HCT116 (cell line): Measurements from ENCODE around the gene WDR5. TPM values are rescaled to one million over a fixed set of nuclear protein-coding genes. Genes with fewer than 3 reads are reported as not detected.

Experiments
- ATAC-seq: fragments of 200-7000 bp; cut with Tn5 transposase; 2 replicates; pipeline ENCODE4 v1.9.1; 2020; ENCODE audit warnings: mild to moderate bottlenecking, moderate library complexity
- BruUV-seq: library from RNA; stranded (reverse); fragments of 400-500 nt; replicated peaks from 2 replicates; lab custom pipeline; 2021; lab: Mats Ljungman, UMichigan
- CTCF ChIA-PET: fragments of 300-600 bp; sonication (Branson Sonifier 250); formaldehyde crosslinking; loops from one replicate; lab custom pipeline; 2021; ENCODE audit warnings: antibody characterized with exemption; lab: Charles Lee
- POLR2A ChIA-PET: fragments of 300-600, 350-600 bp; sonication (Branson Sonifier 250); formaldehyde crosslinking; loops from one replicate; lab custom pipeline; 2021; ENCODE audit warnings: antibody characterized with exemption; lab: Charles Lee
- RAD21 ChIA-PET, 2 experiments: fragments of 300-600 bp; sonication (Branson Sonifier 250); formaldehyde crosslinking; loops; one replicate each; lab custom pipeline; 2023; ENCODE audit warnings: low total read pairs in 2 of 2; ENCODE audit not compliant: uncharacterized antibody in 2 of 2, unreplicated experiment in 2 of 2, low non-redundant PET in 1 of 2; lab: Charles Lee
- DNase-seq: peaks from one replicate; pipeline ENCODE4 v3.0.0-alpha.2; 2010; ENCODE audit warnings: low read depth, low spot score
- H2AFZ ChIP-seq: fragments of 200-600 bp; shearing (Covaris generic), sonication (generic); 2 replicates; pipeline ENCODE4 v1.6.1; 2017; ENCODE audit warnings: low read depth, mixed run types, mixed read lengths, antibody characterized with exemption, low read length; ENCODE audit not compliant: poor library complexity, severe bottlenecking
- H3K27ac ChIP-seq: 2 replicates; pipeline ENCODE4 v1.5.1; 2012; ENCODE audit warnings: low read depth, low read length
- H3K27me3 ChIP-seq: fragments of 200-600 bp; sonication (generic); 2 replicates; pipeline ENCODE4 v1.6.1; 2016; ENCODE audit warnings: mixed run types, low read length, mixed read lengths; ENCODE audit not compliant: insufficient read depth
- H3K36me3 ChIP-seq, 2 experiments: fragments of 200-500 bp in 1 of 2; fragments of 200-600 bp in 1 of 2; sonication (Bioruptor generic) in 1 of 2; sonication (generic) in 1 of 2; 2 replicates each; pipeline versions ENCODE4 v1.5.1 to v1.6.1; 2014 to 2016; ENCODE audit warnings: low read length in 2 of 2, inconsistent platforms in 1 of 2, mixed read lengths in 1 of 2, mixed run types in 1 of 2; ENCODE audit not compliant: insufficient read depth in 2 of 2, control insufficient read depth in 1 of 2
- H3K4me1 ChIP-seq, 2 experiments: fragments of 200-600 bp in 1 of 2; sonication (generic) in 1 of 2; 2 replicates each; pipeline versions ENCODE4 v1.5.1 to v1.6.1; 2012 to 2017; ENCODE audit warnings: low read length in 2 of 2, inconsistent platforms in 1 of 2, mild to moderate bottlenecking in 1 of 2, mixed read lengths in 1 of 2, mixed run types in 1 of 2, moderate library complexity in 1 of 2; ENCODE audit not compliant: insufficient read depth in 2 of 2, control insufficient read depth in 1 of 2
- H3K4me2 ChIP-seq: fragments of 200-600 bp; sonication (generic); 2 replicates; pipeline ENCODE4 v1.6.1; 2017; ENCODE audit warnings: mixed run types, low read length, mixed read lengths
- H3K4me3 ChIP-seq, 2 experiments: fragments of 200-600 bp in 1 of 2; sonication (generic) in 1 of 2; replicated peaks in 1 of 2; 2 replicates each; pipeline ENCODE4 v1.5.1; 2011 to 2016; ENCODE audit warnings: low read length in 2 of 2, control low read depth in 1 of 2, low read depth in 1 of 2, mild to moderate bottlenecking in 1 of 2, mixed read lengths in 1 of 2, mixed run types in 1 of 2
- H3K79me2 ChIP-seq: fragments of 200-600 bp; sonication (generic); 2 replicates; pipeline ENCODE4 v1.6.1; 2017; ENCODE audit warnings: mild to moderate bottlenecking, mixed run types, low read length, moderate library complexity, mixed read lengths; ENCODE audit not compliant: insufficient read depth
- H3K9ac ChIP-seq: fragments of 200-600 bp; sonication (generic); 2 replicates; pipeline ENCODE4 v1.6.1; 2016; ENCODE audit warnings: low read length, mixed read lengths
- H3K9me2 ChIP-seq: fragments of 200-600 bp; sonication (generic), shearing (Covaris generic); 2 replicates; pipeline ENCODE4 v1.6.1; 2017; ENCODE audit warnings: mixed run types, mild to moderate bottlenecking, moderate library complexity; ENCODE audit not compliant: insufficient read depth
- H3K9me3 ChIP-seq, 2 experiments: fragments of 200-500 bp in 1 of 2; fragments of 200-600 bp in 1 of 2; sonication (Bioruptor generic) in 1 of 2; sonication (generic) in 1 of 2; 2 replicates each; pipeline ENCODE4 v1.6.1; 2014 to 2017; ENCODE audit warnings: low read length in 2 of 2, mixed read lengths in 2 of 2, inconsistent platforms in 1 of 2, low read depth in 1 of 2, mild to moderate bottlenecking in 1 of 2, mixed run types in 1 of 2, moderate library complexity in 1 of 2; ENCODE audit not compliant: control insufficient read depth in 1 of 2, insufficient read depth in 1 of 2
- H4K20me1 ChIP-seq: fragments of 200-600 bp; sonication (generic), shearing (Covaris generic); 2 replicates; pipeline ENCODE4 v1.6.1; 2017; ENCODE audit warnings: mixed run types, mild to moderate bottlenecking, moderate library complexity; ENCODE audit not compliant: insufficient read depth
- ATF3 ChIP-seq: IDR thresholded peaks from 2 replicates; pipeline ENCODE4 v1.6.1; 2012
- CBX3 ChIP-seq: IDR thresholded peaks from 2 replicates; pipeline ENCODE4 v1.6.1; 2012; ENCODE audit warnings: low read depth
- CEBPB ChIP-seq: IDR thresholded peaks from 2 replicates; pipeline ENCODE4 v1.6.1; 2012; ENCODE audit warnings: low read depth
- CTCF ChIP-seq, 3 experiments: fragments of 200-600 bp in 1 of 3; sonication (generic) in 1 of 3; IDR thresholded peaks in 2 of 3; conservative IDR thresholded peaks in 1 of 3; 2 replicates each; pipeline ENCODE4 v1.5.1; 2012 to 2017; ENCODE audit warnings: low read depth in 2 of 3, low read length in 2 of 3, antibody characterized with exemption in 1 of 3, borderline replicate concordance in 1 of 3, control low read depth in 1 of 3, mild to moderate bottlenecking in 1 of 3, mixed read lengths in 1 of 3, mixed run types in 1 of 3, moderate library complexity in 1 of 3; ENCODE audit not compliant: insufficient read depth in 1 of 3
- EGR1 ChIP-seq: IDR thresholded peaks from 2 replicates; pipeline ENCODE4 v1.6.1; 2012; ENCODE audit warnings: low read depth
- ELF1 ChIP-seq: IDR thresholded peaks from 2 replicates; pipeline ENCODE4 v1.6.1; 2012; ENCODE audit warnings: low read depth, borderline replicate concordance
- EZH2phosphoT487 ChIP-seq: fragments of 200-600 bp; IDR thresholded peaks from 2 replicates; pipeline ENCODE4 v1.6.1; 2018; ENCODE audit warnings: antibody characterized with exemption, borderline replicate concordance
- MAX ChIP-seq: IDR thresholded peaks from 2 replicates; pipeline ENCODE4 v1.6.1; 2012
- POLR2A ChIP-seq: IDR thresholded peaks from 2 replicates; pipeline ENCODE4 v1.7.0; 2011; ENCODE audit warnings: borderline replicate concordance; ENCODE audit not compliant: insufficient read depth, insufficient read length; ENCODE audit errors: extremely low read depth
- POLR2AphosphoS5 ChIP-seq: IDR thresholded peaks from 2 replicates; pipeline ENCODE4 v1.6.1; 2011; ENCODE audit warnings: mild to moderate bottlenecking, low read depth, low read length, moderate library complexity
- RAD21 ChIP-seq: IDR thresholded peaks from 2 replicates; pipeline ENCODE4 v1.6.1; 2012; ENCODE audit warnings: low read depth, mild to moderate bottlenecking
- REST ChIP-seq: IDR thresholded peaks from 2 replicates; pipeline ENCODE4 v1.6.1; 2012; ENCODE audit warnings: low read depth
- SIN3A ChIP-seq: IDR thresholded peaks from 2 replicates; pipeline ENCODE4 v1.6.1; 2012; ENCODE audit warnings: low read depth
- SRF ChIP-seq: IDR thresholded peaks from 2 replicates; pipeline ENCODE4 v1.6.1; 2012; ENCODE audit warnings: low read depth
- TCF7L2 ChIP-seq: IDR thresholded peaks from 2 replicates; pipeline ENCODE4 v1.7.0; 2011; ENCODE audit warnings: borderline replicate concordance, inconsistent platforms; ENCODE audit not compliant: insufficient read depth, insufficient read length; ENCODE audit errors: extremely low read depth
- YY1 ChIP-seq: IDR thresholded peaks from 2 replicates; pipeline ENCODE4 v1.6.1; 2011; ENCODE audit warnings: low read length, low read depth, moderate library complexity, mild to moderate bottlenecking; ENCODE audit not compliant: insufficient replicate concordance; ENCODE audit errors: extremely low read depth
- ZFX ChIP-seq: fragments of 450-650 bp; IDR thresholded peaks from 2 replicates; pipeline ENCODE4 v1.6.1; 2017
- intact Hi-C: fragments of 100-400 bp; cut with micrococcal nuclease; formaldehyde crosslinking; loops from 2 replicates; pipeline ENCODE4 v1.10.0; 2022
- total RNA-seq: library from RNA; stranded (reverse); gene quantifications from one replicate; pipeline ENCODE4 v1.2.1, GENCODE V29; 2021; ENCODE audit not compliant: unreplicated experiment

Gene WDR5
- total RNA-seq, 1 experiment from 2014 or later: 55.8 TPM

- DNase-seq: no peak
- BruUV-seq: TSS peak; percentile 35
- CTCF ChIA-PET: no interaction called here
- Histone ChIP-seq H3K79me2 (peaks cover 59% of the 10 kb centered on the region), H3K4me1 (peaks cover 9 to 18% of the 10 kb centered on the region in 2 experiments; a peak in 3 of 4 replicates), H3K9me3 (no peaks in the 10 kb centered on the region), H3K9me2 (no peaks in the 10 kb centered on the region), H3K4me2 (no peak overlapping the region), H3K27ac (no peak overlapping the region), H3K36me3 (peaks cover 25 to 33% of the 10 kb centered on the region in 2 experiments), H2AFZ (no peak overlapping the region), H3K9ac (no peak overlapping the region), H3K27me3 (no peaks in the 10 kb centered on the region), H4K20me1 (peaks cover 7% of the 10 kb centered on the region; the same call in 1 of the 2 replicates), H3K4me3 (no peak overlapping the region)
- no peak for ATAC-seq
- RAD21 ChIA-PET: no interaction called here
- intact Hi-C loops: no loop called here
- TF ChIP-seq POLR2A: no peak
- no peak for TF ChIP-seq MAX
- no peak for TF ChIP-seq EZH2phosphoT487
- no peak for TF ChIP-seq RAD21
- no peak for TF ChIP-seq REST
- TF ChIP-seq CBX3: no peak
- TF ChIP-seq EGR1: no peak
- no peak for TF ChIP-seq SIN3A
- TF ChIP-seq ELF1: no peak
- TF ChIP-seq ZFX: no peak
- no peak for TF ChIP-seq CEBPB
- no peak for TF ChIP-seq POLR2AphosphoS5
- no peak for TF ChIP-seq TCF7L2
- TF ChIP-seq ATF3: no peak
- no peak for TF ChIP-seq CTCF (IDR thresholded peaks at IDR 0.05 in 2 of 3, conservative IDR thresholded peaks at IDR 0.05 in 1 of 3; ENCODE audit: borderline replicate concordance in 1 of 3, insufficient read depth in 1 of 3, low read depth in 2 of 3, low read length in 2 of 3)
- no peak for TF ChIP-seq YY1
- TF ChIP-seq SRF: no peak
- POLR2A ChIA-PET: no interaction called here
These were observed 3.2 kb downstream of the WDR5 start for GRCh38 chr9:134139081-134139480.
